Measurements from ENCODE around the gene TLL2. TPM values are rescaled to one million over a fixed set of nuclear protein-coding genes. Genes with fewer than 3 reads are reported as not detected.

The TLL2 gene
- total and polyA plus RNA-seq, 2 donors (not counting 3 experiments of a cell fraction or from before 2014, with no cell fraction given), result 0.03 to 0.20 TPM

GRCh38 chr10:96456296-96456840 is 57.4 kb downstream of the TLL2 start:
- no peak overlapping the region for H3K27ac ChIP-seq (ENCODE audit: insufficient read depth, low read depth, low read length)
- no peak for FAIRE-seq
- H3K4me1 ChIP-seq (ENCODE audit: control insufficient read depth, extremely low read depth, insufficient read depth, low read length), result no peaks in the 10 kb centered on the region
- H4K20me1 ChIP-seq (replicated peaks; ENCODE audit: control insufficient read depth, extremely low read depth, insufficient read depth, low read length), result no peaks in the 10 kb centered on the region
- H3K4me3 ChIP-seq (replicated peaks in 1 of 3; ENCODE audit: insufficient read depth in 1 of 3, low read depth in 1 of 3, low read length in 3 of 3), result no peak overlapping the region
- dilution Hi-C loops (cut with MboI; ENCODE audit: extremely low pct_ligation_motif_present, low sequenced_read_pairs) (no loop called here), intact Hi-C loops (cut with micrococcal nuclease) (no loop called here)
- no peak for DNase-seq (ENCODE audit: low read depth, low spot score)
- H3K9me3 ChIP-seq (replicated peaks; ENCODE audit: control insufficient read depth, insufficient read depth, low read length), result no peaks in the 10 kb centered on the region
- no peaks in the 10 kb centered on the region for H3K36me3 ChIP-seq (ENCODE audit: control insufficient read depth in 2 of 2, extremely low read depth in 1 of 2, insufficient read depth in 2 of 2, low read length in 2 of 2)
- CTCF ChIA-PET, result interaction anchor here (1.4 kb wide), 1 partner anchor 11 kb away, joined by 4 read pairs; no protein-coding TSS in a partner anchor
- BruUV-seq (replicated peaks), result no TSS peak
- H3K9me1 ChIP-seq (replicated peaks; ENCODE audit: control insufficient read depth, extremely low read depth, insufficient read depth, low read length), result no peaks in the 10 kb centered on the region
- H3K27me3 ChIP-seq (ENCODE audit: control insufficient read depth in 2 of 2, insufficient read depth in 2 of 2, low read length in 2 of 2), result no peaks in the 10 kb centered on the region
- no peak for TF ChIP-seq FOS (IDR thresholded peaks at IDR 0.05; ENCODE audit: borderline replicate concordance, insufficient read depth, low read length)
- no peak for TF ChIP-seq EZH2 (IDR thresholded peaks at IDR 0.05; ENCODE audit: borderline replicate concordance, low read depth, low read length, severe bottlenecking)
- no peak for TF ChIP-seq JUN (IDR thresholded peaks at IDR 0.05; ENCODE audit: borderline replicate concordance, insufficient read depth, insufficient read length, low read depth)
- TF ChIP-seq, protein P1, sequence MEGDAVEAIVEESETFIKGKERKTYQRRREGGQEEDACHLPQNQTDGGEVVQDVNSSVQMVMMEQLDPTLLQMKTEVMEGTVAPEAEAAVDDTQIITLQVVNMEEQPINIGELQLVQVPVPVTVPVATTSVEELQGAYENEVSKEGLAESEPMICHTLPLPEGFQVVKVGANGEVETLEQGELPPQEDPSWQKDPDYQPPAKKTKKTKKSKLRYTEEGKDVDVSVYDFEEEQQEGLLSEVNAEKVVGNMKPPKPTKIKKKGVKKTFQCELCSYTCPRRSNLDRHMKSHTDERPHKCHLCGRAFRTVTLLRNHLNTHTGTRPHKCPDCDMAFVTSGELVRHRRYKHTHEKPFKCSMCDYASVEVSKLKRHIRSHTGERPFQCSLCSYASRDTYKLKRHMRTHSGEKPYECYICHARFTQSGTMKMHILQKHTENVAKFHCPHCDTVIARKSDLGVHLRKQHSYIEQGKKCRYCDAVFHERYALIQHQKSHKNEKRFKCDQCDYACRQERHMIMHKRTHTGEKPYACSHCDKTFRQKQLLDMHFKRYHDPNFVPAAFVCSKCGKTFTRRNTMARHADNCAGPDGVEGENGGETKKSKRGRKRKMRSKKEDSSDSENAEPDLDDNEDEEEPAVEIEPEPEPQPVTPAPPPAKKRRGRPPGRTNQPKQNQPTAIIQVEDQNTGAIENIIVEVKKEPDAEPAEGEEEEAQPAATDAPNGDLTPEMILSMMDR (IDR thresholded peaks at IDR 0.05; ENCODE audit: extremely low read depth in 1 of 2, insufficient read depth in 1 of 2, low read depth in 1 of 2, low read length in 2 of 2), result no peak
- no peak overlapping the region for H3K9ac ChIP-seq (replicated peaks; ENCODE audit: extremely low read depth, insufficient read depth, low read length)
- H3K79me2 ChIP-seq (ENCODE audit: control insufficient read depth, insufficient read depth, low read length), result no peaks in the 10 kb centered on the region
- H2AFZ ChIP-seq (ENCODE audit: low read depth, low read length), result no peak overlapping the region
- POLR2A ChIA-PET, result no interaction called here
- no peak overlapping the region for H3K4me2 ChIP-seq (ENCODE audit: insufficient read depth, low read length)
